GM23338 (cell line): ENCODE results near the gene LINGO1. TPM values are rescaled to one million over a fixed set of nuclear protein-coding genes. Genes with fewer than 3 reads are reported as not detected.

Experiments used
- ATAC-seq: fragments of 200-7000 bp; cut with Tn5 transposase; 3 replicates; pipeline ENCODE4 v1.9.1; 2020
- DNase-seq: peaks from one replicate; pipeline ENCODE4 v3.0.0-alpha.2; 2015; ENCODE audit warnings: low spot score
- H2AFZ ChIP-seq: fragments of 200-600 bp; sonication (generic); 2 replicates; pipeline ENCODE4 v1.8.0; 2016; ENCODE audit warnings: antibody characterized with exemption, mild to moderate bottlenecking, moderate library complexity
- H3F3A ChIP-seq: fragments of 200-600 bp; sonication (generic); replicated peaks from 2 replicates; pipeline ENCODE4 v1.8.0; 2017; ENCODE audit warnings: antibody characterized with exemption, mixed run types, low read depth
- H3K27ac ChIP-seq: fragments of 200-600 bp; sonication (generic); 2 replicates; pipeline ENCODE4 v1.6.1; 2016; ENCODE audit warnings: low read depth
- H3K27me3 ChIP-seq: fragments of 200-600 bp; sonication (generic); 2 replicates; pipeline ENCODE4 v1.8.0; 2016; ENCODE audit warnings: mild to moderate bottlenecking, mixed run types, moderate library complexity; ENCODE audit not compliant: insufficient read depth
- H3K36me3 ChIP-seq: fragments of 200-600 bp; sonication (generic); 2 replicates; pipeline ENCODE4 v1.8.0; 2016; ENCODE audit warnings: mild to moderate bottlenecking; ENCODE audit not compliant: insufficient read depth
- H3K4me1 ChIP-seq: fragments of 200-600 bp; sonication (generic); 2 replicates; pipeline ENCODE4 v1.8.0; 2016; ENCODE audit warnings: mild to moderate bottlenecking, moderate library complexity; ENCODE audit not compliant: insufficient read depth
- H3K4me2 ChIP-seq: fragments of 200-600 bp; sonication (generic); 2 replicates; pipeline ENCODE4 v1.7.1; 2017; ENCODE audit warnings: mixed run types
- H3K4me3 ChIP-seq: fragments of 200-600 bp; sonication (generic); 2 replicates; pipeline ENCODE4 v1.6.1; 2016; ENCODE audit warnings: mixed run types
- H3K79me2 ChIP-seq: fragments of 200-600 bp; sonication (generic); replicated peaks from 2 replicates; pipeline ENCODE4 v1.8.0; 2017; ENCODE audit warnings: mild to moderate bottlenecking; ENCODE audit not compliant: insufficient read depth
- H3K9me2 ChIP-seq: fragments of 200-600 bp; sonication (generic); 2 replicates; pipeline ENCODE4 v1.8.0; 2017; ENCODE audit not compliant: insufficient read depth
- H4K20me1 ChIP-seq: fragments of 200-600 bp; sonication (generic); replicated peaks from 2 replicates; pipeline ENCODE4 v1.8.0; 2017; ENCODE audit warnings: mild to moderate bottlenecking; ENCODE audit not compliant: insufficient read depth
- H3K27ac Mint-ChIP-seq: 2 replicates; pipeline ENCODE4 v1.8.0; 2020; ENCODE audit warnings: inconsistent platforms, mild to moderate bottlenecking, moderate library complexity, mixed read lengths
- H3K27me3 Mint-ChIP-seq: 3 replicates; pipeline ENCODE4 v1.8.0; 2022; ENCODE audit warnings: low read depth, mild to moderate bottlenecking, moderate library complexity, mixed read lengths, inconsistent platforms; ENCODE audit not compliant: insufficient read depth, poor library complexity
- H3K36me3 Mint-ChIP-seq: 3 replicates; pipeline ENCODE4 v1.8.0; 2021; ENCODE audit warnings: low read depth, mild to moderate bottlenecking, inconsistent platforms, moderate library complexity, mixed read lengths
- H3K4me1 Mint-ChIP-seq: 3 replicates; pipeline ENCODE4 v1.8.0; 2020; ENCODE audit warnings: mild to moderate bottlenecking, inconsistent platforms, mixed read lengths
- H3K4me3 Mint-ChIP-seq: 3 replicates; pipeline ENCODE4 v1.8.0; 2021; ENCODE audit warnings: moderate library complexity, mild to moderate bottlenecking, inconsistent platforms, mixed read lengths
- H3K9me3 Mint-ChIP-seq: 3 replicates; pipeline ENCODE4 v1.8.0; 2020; ENCODE audit warnings: moderate library complexity, mild to moderate bottlenecking, inconsistent platforms, mixed read lengths
- CREB1 ChIP-seq: fragments of 250-450 bp; sonication (Bioruptor Pico); IDR thresholded peaks from 2 replicates; pipeline ENCODE4 v1.5.0; 2020; ENCODE audit warnings: low read depth, mild to moderate bottlenecking, moderate library complexity
- CTCF ChIP-seq, 2 experiments: fragments of 200-600 bp in 1 of 2; sonication (generic) in 1 of 2; conservative IDR thresholded peaks; 2 replicates each; pipeline versions ENCODE4 v1.5.1 to v1.6.1; 2016 to 2017; ENCODE audit warnings: antibody characterized with exemption in 2 of 2, low read depth in 2 of 2, mild to moderate bottlenecking in 2 of 2, moderate library complexity in 1 of 2
- ETS1 ChIP-seq: IDR thresholded peaks from 2 replicates; pipeline ENCODE4 v1.6.1; 2016; ENCODE audit warnings: antibody characterized with exemption
- EZH2 ChIP-seq: fragments of 200-600 bp; sonication (generic); IDR thresholded peaks from one replicate; pipeline ENCODE4 v1.8.0; 2017; ENCODE audit warnings: antibody characterized with exemption, mild to moderate bottlenecking, low read depth; ENCODE audit not compliant: unreplicated experiment
- EZH2phosphoT487 ChIP-seq: fragments of 200-600 bp; sonication (generic); IDR thresholded peaks from one replicate; pipeline ENCODE4 v1.8.1; 2018; ENCODE audit warnings: antibody characterized with exemption; ENCODE audit not compliant: unreplicated experiment
- JUNB ChIP-seq: IDR thresholded peaks from one replicate; pipeline ENCODE4 v1.6.1; 2016; ENCODE audit warnings: antibody characterized with exemption; ENCODE audit not compliant: unreplicated experiment
- NANOG ChIP-seq: IDR thresholded peaks from 2 replicates; pipeline ENCODE4 v1.6.1; 2016; ENCODE audit warnings: antibody characterized with exemption, borderline replicate concordance
- POLR2AphosphoS5 ChIP-seq: IDR thresholded peaks from 2 replicates; pipeline ENCODE4 v1.6.1; 2016; ENCODE audit warnings: antibody characterized with exemption, low read depth
- REST ChIP-seq: IDR thresholded peaks from one replicate; pipeline ENCODE4 v1.6.1; 2018; ENCODE audit warnings: antibody characterized with exemption; ENCODE audit not compliant: unreplicated experiment
- STAT1 ChIP-seq: IDR thresholded peaks from one replicate; pipeline ENCODE4 v1.6.1; 2016; ENCODE audit warnings: antibody characterized with exemption; ENCODE audit not compliant: unreplicated experiment
- ZNF114 ChIP-seq: fragments of 250-450 bp; sonication (Bioruptor Pico); IDR thresholded peaks from 2 replicates; pipeline ENCODE4 v1.5.0; 2020; ENCODE audit warnings: mild to moderate bottlenecking, moderate library complexity
- ZNF331 ChIP-seq: fragments of 250-450 bp; sonication (Bioruptor Pico); IDR thresholded peaks from 2 replicates; pipeline ENCODE4 v1.5.0; 2020; ENCODE audit warnings: low read depth, mild to moderate bottlenecking, moderate library complexity
- polyA plus RNA-seq: library from polyadenylated mRNA; unstranded; fragments of >200 nt; fragmentation: Nextera tagmentation; extraction: Ambion mirVana; gene quantifications from 2 replicates; pipeline ENCODE4 v1.2.1, GENCODE V29; 2016
- total RNA-seq: library from RNA; depleted of rRNA; stranded (reverse); fragments of >200 nt; shearing (Covaris generic); gene quantifications from 2 replicates; pipeline ENCODE4 v1.2.3, GENCODE V29; 2014
- TF ChIP-seq, protein P1 (sequence below): fragments of 250-450 bp; sonication (Bioruptor Pico); IDR thresholded peaks from 2 replicates; pipeline ENCODE4 v1.5.0; 2020; ENCODE audit warnings: mild to moderate bottlenecking, moderate library complexity

LINGO1 gene
- total and polyA plus RNA-seq, 2 experiments from 2014 or later, result 16.9 to 63.1 TPM

GRCh38 chr15:77670558-77671361, 38.0 kb upstream of the LINGO1 start:
- Histone ChIP-seq H3F3A (no peaks in the 10 kb centered on the region), H3K4me1 (no peaks in the 10 kb centered on the region), H3K4me2 (no peak overlapping the region), H3K79me2 (no peaks in the 10 kb centered on the region), H3K9me2 (no peaks in the 10 kb centered on the region), H4K20me1 (no peaks in the 10 kb centered on the region), H3K36me3 (no peaks in the 10 kb centered on the region), H3K4me3 (no peak overlapping the region), H3K27me3 (no peaks in the 10 kb centered on the region), H2AFZ (no peak overlapping the region), H3K27ac (no peak overlapping the region)
- Mint-ChIP-seq H3K4me3 (no peak overlapping the region), H3K27me3 (peaks cover 3% of the 10 kb centered on the region), H3K36me3 (no peaks in the 10 kb centered on the region; the same call in 2 of the 3 replicates), H3K9me3 (no peaks in the 10 kb centered on the region), H3K27ac (no peak overlapping the region), H3K4me1 (peaks cover 10% of the 10 kb centered on the region)
- no peak for TF ChIP-seq POLR2AphosphoS5
- no peak for TF ChIP-seq ZNF331 (CRISPR knock-in tag)
- no peak for TF ChIP-seq ZNF114 (CRISPR knock-in tag)
- no peak for TF ChIP-seq STAT1
- TF ChIP-seq EZH2phosphoT487, result no peak
- no peak for TF ChIP-seq EZH2
- TF ChIP-seq CREB1 (CRISPR knock-in tag), result no peak
- TF ChIP-seq JUNB, result no peak
- no peak for TF ChIP-seq NANOG
- no peak for TF ChIP-seq ETS1
- TF ChIP-seq, protein P1, sequence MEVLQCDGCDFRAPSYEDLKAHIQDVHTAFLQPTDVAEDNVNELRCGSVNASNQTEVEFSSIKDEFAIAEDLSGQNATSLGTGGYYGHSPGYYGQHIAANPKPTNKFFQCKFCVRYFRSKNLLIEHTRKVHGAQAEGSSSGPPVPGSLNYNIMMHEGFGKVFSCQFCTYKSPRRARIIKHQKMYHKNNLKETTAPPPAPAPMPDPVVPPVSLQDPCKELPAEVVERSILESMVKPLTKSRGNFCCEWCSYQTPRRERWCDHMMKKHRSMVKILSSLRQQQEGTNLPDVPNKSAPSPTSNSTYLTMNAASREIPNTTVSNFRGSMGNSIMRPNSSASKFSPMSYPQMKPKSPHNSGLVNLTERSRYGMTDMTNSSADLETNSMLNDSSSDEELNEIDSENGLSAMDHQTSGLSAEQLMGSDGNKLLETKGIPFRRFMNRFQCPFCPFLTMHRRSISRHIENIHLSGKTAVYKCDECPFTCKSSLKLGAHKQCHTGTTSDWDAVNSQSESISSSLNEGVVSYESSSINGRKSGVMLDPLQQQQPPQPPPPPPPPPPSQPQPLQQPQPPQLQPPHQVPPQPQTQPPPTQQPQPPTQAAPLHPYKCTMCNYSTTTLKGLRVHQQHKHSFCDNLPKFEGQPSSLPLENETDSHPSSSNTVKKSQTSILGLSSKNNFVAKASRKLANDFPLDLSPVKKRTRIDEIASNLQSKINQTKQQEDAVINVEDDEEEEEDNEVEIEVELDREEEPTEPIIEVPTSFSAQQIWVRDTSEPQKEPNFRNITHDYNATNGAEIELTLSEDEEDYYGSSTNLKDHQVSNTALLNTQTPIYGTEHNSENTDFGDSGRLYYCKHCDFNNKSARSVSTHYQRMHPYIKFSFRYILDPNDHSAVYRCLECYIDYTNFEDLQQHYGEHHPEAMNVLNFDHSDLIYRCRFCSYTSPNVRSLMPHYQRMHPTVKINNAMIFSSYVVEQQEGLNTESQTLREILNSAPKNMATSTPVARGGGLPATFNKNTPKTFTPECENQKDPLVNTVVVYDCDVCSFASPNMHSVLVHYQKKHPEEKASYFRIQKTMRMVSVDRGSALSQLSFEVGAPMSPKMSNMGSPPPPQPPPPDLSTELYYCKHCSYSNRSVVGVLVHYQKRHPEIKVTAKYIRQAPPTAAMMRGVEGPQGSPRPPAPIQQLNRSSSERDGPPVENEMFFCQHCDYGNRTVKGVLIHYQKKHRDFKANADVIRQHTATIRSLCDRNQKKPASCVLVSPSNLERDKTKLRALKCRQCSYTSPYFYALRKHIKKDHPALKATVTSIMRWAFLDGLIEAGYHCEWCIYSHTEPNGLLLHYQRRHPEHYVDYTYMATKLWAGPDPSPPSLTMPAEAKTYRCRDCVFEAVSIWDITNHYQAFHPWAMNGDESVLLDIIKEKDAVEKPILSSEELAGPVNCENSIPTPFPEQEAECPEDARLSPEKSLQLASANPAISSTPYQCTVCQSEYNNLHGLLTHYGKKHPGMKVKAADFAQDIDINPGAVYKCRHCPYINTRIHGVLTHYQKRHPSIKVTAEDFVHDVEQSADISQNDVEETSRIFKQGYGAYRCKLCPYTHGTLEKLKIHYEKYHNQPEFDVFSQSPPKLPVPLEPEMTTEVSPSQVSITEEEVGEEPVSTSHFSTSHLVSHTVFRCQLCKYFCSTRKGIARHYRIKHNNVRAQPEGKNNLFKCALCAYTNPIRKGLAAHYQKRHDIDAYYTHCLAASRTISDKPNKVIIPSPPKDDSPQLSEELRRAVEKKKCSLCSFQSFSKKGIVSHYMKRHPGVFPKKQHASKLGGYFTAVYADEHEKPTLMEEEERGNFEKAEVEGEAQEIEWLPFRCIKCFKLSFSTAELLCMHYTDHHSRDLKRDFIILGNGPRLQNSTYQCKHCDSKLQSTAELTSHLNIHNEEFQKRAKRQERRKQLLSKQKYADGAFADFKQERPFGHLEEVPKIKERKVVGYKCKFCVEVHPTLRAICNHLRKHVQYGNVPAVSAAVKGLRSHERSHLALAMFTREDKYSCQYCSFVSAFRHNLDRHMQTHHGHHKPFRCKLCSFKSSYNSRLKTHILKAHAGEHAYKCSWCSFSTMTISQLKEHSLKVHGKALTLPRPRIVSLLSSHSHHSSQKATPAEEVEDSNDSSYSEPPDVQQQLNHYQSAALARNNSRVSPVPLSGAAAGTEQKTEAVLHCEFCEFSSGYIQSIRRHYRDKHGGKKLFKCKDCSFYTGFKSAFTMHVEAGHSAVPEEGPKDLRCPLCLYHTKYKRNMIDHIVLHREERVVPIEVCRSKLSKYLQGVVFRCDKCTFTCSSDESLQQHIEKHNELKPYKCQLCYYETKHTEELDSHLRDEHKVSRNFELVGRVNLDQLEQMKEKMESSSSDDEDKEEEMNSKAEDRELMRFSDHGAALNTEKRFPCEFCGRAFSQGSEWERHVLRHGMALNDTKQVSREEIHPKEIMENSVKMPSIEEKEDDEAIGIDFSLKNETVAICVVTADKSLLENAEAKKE (CRISPR knock-in tag), result no peak
- TF ChIP-seq CTCF (conservative IDR thresholded peaks at IDR 0.05; ENCODE audit: low read depth in 2 of 2), result no peak
- no peak for TF ChIP-seq REST
- DNase-seq (no peak), ATAC-seq (no peak)
